CD4-positive, alpha-beta T cell treated with Interleukin-17A for 1 hour (primary cell): ENCODE data around the gene OGFOD2.
A peak's percentile ranks its signal among the peaks of the same experiment; 100 is the strongest.
"Not testable (repeated sequence)": the region's sequence is repeated elsewhere in the genome, so short reads cannot be mapped to it uniquely, and the experiment has no call there.

ENCODE experiments used
- DNase-seq: peaks from one replicate; pipeline ENCODE4 v3.0.0-alpha.2; 2020

Gene OGFOD2

DNA sequence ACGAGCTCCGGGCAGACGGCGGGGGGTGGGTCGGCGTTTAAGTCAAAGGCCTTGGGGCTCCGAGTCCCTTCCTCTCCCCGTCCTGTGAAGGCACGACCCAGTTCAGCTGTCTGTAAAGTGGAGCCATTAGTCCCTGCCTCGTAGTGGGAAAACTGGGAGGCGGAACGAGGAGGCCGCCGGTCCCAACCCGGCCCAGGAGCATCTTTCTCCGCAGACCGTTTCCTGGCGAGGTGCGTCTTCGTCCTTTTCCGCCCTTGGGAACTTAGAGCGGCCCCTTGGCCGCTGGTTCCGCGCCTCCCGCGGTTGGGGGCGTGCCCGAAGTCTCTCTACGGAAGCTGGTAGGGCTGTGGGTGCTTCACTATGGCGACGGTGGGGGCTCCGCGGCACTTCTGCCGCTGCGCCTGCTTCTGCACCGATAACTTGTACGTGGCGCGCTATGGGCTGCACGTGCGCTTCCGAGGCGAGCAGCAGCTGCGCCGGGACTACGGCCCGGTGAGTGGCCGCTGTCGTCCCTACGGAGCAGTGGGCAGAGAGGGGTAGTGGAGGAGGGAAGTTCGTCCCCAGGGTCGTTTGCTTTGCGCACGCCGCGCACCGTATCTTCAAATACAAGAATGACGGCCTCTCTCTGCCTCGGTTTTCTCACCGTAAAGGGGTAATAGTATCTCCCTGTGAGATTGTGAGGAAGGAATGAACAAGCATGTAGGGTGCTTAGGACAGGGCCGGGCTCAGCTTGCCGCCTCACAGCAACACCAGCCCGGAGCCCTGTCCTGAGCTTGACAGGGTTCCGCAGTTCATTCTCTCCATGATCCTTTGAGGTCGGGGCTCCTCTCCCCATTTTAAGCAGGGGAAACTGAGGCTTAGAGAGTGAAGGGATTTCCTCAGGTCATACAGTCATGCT, at the start of gene OGFOD2:
Gene OGFOD2 (plus strand): TSS at position 353 of the 898 bp plus-strand sequence. CDS start 8 bp downstream, at position 361.
- DNase-seq: peak; percentile 95

DNA sequence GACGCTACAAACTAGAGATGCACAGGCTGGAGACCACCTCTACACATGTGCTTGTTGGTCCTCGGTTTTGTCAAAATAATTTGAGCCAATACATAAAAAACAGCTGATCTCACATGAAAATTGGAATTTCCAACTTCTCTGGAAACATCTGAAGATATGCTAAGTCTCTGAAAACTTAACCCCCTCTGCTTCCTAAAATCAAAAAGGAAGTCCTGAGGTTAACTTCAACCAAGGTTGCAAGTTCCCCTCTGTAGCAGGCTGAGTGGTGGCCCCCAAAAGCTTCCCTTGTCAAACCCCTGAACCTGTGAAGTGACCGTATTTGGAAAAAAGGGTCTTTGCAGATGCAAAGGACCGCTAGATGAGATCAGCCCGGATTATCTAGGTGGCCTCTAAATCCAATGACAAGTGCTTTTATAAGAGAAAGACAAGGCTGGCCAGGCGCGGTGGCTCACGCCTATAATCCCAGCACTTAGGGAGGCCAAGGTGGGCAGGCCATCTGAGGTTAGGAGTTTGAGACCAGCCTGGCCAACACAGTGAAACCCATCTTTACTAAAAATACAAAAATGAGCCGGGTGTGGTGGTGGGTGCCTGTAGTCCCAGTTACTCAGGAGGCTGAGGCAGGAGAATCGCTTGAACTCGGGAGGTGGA, 47.2 kb upstream of the OGFOD2 start:
- DNase-seq: no peak

DNA sequence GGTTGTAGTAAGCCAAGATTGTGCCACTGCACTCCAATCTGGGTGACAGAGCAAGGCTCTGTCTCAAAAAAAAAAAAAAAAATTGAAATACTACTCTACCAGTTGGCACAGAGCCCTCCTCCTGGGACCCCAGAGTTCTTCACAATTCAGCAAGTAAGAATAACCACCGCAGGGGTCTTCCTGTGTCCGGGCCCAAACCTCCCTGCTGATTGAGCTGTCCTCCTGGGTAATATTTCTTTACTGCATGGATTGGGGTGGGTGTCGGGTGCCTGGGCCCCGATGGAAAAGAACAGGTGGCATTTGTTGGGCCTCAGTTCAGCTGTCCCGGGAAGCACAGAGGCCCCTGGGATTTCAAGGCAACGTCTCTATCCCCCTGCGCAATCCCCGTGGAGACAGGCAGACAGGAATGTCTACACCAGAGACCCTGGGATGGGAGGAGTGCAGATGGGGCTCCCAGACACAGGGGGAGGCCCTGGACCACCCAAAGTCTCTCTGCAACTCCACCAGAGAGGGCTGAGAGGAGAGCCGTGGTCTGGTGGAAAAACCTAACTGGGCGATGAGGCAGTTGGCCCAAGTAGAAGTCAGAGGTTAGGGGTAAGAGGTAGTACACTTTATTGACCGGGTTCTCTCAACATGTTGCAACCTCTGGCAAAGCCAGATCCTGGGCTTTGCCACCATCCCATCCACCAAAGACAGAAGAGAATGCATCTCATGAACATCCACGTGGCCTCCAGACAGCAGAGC, 46.5 kb upstream of the OGFOD2 start:
- no peak for DNase-seq

DNA sequence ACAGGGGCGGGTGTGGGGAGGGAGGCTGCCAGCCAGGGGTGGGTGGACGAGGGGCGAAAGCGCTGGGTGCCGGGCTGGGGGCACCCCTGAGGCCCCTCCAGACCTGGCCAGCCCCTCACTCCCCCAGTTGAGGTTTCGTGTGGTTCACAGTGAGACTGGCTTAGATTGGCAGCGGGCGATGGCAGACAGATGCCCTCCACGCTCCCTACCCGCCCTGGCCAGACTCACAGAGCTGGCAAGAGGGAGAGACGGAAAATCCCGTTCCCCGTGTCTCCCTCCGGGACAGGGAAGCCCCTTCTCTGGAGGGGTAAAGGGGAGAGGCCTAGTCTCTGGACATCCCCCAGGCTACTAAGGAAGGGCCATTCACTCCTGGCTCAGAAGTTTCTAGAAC, 45.9 kb upstream of the OGFOD2 start:
- no peak for DNase-seq

DNA sequence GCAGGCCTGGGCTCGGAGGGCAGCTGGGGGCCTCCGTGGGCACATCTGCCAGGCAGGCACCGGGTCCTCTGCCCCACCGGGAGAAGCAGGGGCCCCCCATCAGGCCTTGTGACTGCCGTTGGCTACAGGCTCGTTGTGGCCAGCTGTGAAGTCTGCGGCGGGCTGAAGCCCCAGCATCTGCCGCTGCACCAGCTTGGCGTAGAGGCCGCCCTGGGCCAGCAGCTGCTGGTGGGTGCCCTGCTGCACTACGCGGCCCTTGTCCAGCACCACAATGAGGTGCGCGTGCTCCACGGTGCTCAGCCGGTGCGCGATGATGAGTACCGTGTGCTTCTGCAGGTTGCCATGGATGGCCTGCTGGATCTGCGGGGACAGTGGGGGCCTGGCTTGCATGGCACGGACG, 45.2 kb upstream of the OGFOD2 start:
- no peak for DNase-seq

DNA sequence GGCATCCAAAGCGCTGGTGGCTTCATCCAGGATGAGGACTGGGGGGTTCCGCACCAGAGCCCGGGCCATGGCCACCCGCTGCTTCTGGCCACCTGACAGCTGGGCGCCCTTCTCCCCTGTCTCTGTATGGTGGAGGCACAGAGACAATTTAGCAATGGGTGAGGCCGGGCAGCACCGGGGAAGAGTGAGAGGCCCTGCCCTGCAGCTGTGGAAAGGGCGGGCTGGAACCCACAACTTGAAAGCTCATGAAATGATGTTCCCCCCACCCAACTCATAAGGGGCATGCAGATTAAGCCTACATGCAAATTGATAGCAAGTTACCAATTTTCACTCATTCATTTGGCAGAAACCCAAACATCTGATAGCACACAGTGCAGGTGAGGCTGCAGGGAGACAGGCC, 42.8 kb upstream of the OGFOD2 start:
- no peak for DNase-seq

DNA sequence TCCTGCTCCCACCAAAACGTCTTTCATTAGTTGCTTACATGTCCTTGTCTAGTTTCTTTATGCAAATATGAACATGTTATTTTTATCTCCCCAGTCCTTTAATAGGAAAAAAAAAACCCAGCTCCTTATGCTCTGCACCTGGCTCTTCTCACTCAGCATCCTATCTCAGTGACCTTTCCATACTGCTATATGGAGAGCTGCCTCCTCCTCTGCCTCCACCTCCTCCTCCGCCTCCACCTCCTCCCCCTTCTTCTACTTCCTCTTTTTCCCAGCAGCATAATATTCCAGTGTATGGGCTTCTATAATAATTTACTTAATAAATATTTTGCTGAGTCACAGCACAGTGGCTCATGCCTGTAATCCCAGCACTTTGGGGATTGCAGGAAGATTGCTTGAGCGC, 40.3 kb upstream of the OGFOD2 start:
- no peak for DNase-seq

DNA sequence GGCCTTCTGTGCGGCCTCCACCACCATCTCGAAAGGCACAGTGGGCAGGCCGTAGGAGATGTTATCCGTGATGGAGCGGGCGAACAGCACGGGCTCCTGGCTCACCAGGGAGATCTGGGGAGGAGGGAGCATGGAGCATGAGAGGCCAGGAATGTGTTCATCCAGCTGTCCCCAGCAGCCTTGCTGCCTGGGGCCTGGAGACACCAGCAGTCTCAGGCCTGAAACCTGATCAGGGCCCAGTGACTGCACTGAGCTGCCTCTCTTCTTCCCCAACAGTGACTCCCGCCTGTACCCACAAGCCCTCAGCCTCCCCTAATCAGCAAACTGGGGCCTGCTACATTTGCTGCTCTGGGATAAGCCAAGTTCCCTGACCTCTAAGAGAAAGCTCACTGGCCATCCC, 39.7 kb upstream of the OGFOD2 start:
- DNase-seq: no peak

DNA sequence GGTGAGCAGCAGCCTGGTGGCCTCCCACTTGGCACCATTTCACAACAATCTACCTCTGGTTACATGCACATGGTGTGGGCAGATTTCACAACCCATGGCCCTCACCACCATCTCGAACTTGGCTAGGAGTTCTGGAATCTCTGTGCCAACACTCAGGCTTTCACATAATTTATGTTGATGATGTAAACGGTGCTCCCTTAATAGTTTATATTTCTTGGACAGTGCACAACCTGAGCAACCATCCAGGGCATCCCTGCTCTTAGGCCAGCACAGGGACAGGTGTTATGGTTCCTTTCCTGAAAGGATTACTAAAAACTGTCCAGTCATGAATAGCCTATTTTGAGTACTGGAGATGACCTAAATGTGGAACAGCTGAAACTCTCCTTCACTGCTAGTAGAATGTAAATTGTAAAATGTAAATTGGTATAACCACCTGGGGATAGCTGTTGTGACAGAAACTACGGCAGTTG, 37.4 kb upstream of the OGFOD2 start:
- DNase-seq: no peak

DNA sequence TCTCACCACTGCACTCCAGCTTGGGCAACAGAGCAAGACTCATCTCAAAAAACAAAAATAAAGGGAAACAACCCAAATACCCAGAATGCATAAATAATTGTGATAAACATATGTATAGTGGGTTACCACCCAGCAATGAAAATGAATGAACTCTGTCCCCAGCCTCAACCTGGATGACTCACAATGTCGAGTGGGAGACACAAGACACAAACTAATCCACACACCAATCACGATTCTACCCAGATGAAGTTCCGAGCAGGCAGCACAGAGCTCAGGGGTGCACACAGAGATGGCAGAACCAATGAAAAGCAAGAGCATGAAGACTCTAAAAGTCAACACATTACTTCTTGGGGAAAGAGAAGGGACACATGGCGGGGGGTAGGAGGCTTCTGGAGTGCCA, 35.9 kb upstream of the OGFOD2 start:
- no peak for DNase-seq

DNA sequence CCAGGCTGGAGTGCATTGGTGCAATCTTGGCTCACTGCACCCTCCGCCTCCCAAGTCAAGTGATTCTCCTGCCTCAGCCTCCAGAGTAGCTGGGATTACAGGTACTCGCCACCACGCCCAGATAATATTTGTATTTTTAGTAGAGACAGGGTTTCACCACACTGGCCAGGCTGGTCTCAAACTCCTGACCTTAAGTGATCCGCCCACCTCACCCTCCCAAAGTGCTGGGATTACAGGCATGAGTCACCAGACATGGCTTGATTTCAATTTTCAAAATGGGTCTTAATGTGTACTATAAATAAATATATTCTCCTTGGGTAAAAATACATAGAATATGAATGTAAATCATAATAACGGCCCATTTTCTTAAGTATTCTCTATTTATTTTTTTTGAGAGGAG, 33.7 kb upstream of the OGFOD2 start:
- DNase-seq: not testable (repeated sequence)

DNA sequence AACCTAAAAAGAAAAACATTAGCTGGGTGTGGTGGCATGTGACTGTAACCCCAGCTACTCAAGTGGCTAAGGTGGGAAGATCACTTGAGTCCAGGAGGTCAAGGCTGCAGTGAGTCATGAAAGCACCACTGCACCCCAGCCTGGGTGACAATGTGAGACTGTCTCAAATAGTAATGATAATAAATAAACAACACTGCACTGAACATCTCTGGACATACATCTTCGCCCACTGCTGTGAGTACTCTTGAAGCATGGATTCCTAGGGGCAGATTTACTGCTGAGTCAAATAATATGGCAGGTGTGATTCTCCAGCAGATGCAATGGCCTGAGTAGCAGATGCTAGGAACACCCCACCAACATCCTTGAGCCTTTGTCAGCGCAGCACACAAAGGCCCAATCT, 32.4 kb upstream of the OGFOD2 start:
- DNase-seq: peak; percentile 27

DNA sequence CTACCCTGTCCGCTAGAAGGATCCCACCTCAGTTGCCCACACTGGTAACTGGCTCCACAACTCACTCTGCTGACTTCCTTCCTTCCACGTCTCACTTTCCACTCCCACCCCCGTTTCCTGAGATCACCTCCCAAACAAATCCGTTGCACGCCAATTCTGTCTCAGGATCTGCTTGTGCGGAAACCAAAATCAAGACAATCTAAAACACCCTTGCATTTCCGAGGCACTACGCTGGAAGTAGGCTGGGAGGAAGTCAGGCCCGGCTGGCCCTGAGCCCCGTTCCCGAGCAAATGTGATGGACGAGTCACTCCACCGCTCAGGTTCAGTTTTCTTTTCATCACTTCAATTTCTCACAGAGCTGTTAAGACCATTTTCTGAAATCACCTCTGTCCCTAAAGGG, 31.8 kb upstream of the OGFOD2 start:
- DNase-seq: no peak

DNA sequence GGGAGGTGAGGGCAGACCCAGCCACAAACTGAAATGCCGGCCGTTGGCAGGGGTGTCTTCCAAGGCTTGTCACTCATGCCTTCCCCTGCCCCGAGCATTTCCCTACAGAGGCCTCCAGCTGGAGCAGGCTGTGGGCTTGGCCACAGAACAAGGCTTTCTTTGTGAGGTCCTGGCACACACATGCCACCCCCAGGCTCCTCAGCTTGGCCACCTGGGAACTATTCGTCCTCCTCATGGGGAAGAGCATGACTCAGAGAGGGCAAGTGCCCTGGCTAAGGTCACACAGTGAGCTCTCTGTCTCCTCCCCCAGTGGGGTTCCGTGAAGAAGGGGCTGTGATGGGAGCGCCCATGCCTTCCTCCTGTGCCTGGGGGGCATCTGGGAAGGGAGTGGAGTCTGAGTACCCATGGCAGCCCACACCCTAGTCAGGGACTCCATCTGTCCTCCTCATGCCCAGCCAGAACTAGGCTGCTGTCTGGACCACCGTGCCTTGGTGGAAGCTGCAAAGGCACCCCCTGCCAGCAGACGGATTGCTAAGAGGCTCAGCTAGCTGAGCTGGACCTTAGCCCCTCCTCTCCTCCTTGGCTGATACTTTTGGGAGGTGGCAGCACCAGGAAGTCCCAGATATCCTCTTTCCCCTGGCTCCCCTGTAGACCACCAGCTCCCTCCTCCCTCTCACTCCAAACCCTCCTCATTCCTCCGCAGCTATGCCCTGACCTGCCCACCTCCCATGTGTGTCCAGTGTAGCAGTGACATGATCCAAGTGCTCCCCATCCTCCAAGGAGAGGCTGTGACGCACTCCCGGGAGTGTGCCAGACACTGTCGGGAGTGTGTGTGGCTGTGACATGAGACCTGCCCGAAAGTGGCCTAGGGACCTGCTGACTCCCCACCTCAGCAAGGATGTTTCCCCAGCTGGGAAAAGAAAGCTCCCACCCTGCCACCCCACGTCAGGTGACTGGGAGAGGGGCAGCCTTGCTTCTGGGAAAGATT, 30.1 kb upstream of the OGFOD2 start:
- DNase-seq: no peak

DNA sequence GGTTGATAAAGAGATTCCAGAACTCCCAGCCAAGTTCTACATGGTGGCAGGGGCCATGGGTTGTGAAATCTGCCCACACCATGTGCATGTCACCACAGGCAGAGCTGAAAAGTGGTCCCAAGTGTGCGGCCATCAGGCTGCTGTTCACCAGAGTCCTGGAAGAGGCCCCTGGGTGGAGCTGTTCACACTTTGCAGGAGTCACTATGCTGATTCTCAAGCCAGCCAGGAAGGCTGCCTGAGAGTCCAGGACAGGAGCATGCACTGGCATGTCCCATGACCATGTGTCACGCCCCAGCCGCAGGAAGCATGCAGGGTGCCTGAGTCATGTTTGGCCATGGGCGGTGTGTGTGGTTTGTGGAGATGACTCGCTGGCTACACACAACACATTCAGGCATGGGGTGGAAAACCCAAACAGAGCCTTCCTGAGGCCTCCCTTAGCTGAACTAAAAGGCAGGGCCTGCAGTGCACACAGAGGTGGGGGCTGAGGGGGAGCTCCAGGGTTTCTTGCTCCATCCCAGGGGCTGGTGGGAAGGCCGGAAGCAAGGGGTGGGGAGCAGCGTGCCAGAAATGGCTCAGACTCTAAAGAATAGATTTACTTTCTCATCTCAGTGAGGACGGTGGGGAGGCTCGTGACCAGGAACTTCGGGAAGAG, 28.2 kb upstream of the OGFOD2 start:
- peak; percentile 56 for DNase-seq

DNA sequence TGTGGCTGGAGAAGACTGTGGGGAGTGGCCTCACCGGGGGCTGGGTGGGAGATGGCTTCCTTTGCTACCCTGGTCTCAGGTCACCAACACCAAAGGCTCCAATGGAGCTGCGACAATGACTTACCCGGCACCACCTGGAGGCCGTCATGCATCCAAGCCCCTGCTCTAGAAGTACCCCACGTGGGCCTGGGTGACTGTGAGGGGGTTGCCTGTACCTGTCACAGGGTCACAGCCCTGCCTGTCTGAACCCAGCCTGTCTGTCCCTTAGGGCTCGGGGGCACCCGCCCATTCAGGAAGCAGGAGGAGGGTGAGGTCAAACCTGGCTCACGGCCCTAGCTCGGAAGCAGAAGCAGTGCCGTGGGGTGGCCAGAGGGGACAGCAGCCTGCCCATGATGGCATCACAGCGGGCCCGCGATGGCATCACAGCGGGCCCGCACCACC, 27.7 kb upstream of the OGFOD2 start:
- DNase-seq: no peak

DNA sequence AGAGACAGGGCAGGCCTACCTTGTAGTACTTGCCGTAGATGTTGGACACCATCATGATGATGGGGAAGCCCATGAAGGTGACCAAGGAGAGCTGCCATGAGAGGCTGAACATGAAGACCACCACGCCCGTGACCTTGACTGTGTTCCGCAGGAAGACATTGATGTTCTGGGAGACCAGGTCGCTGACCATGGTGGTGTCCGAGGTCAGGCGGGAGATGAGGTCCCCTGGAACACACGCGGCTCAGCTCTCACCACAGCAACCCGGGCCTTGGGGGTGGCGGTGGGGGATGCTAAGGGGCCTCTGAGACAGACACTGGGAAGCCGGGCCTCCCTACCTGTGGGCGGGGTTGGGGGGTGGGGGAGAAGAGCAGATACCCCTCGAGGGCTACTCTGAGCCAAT, 26.4 kb upstream of the OGFOD2 start:
- no peak for DNase-seq

DNA sequence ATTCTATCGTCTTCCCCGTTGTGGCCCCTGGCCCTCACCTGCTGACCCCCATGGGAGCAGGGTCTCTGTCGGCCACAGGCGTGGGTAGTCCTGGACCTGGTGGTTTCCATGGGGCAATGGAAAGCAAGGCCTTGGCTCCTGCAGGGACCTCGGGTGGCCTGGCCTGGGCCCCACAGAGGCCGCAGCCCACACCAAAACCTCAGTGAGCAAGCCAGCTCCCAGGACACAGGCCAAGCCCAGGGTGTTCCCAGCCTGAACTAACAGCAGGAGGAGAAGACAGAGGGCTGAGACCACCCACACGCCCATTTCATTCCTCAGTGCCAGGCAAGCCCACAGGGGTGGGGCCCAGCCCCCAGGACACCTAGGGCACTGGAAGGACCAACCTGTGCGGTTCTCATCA, 25.6 kb upstream of the OGFOD2 start:
- DNase-seq: no peak

DNA sequence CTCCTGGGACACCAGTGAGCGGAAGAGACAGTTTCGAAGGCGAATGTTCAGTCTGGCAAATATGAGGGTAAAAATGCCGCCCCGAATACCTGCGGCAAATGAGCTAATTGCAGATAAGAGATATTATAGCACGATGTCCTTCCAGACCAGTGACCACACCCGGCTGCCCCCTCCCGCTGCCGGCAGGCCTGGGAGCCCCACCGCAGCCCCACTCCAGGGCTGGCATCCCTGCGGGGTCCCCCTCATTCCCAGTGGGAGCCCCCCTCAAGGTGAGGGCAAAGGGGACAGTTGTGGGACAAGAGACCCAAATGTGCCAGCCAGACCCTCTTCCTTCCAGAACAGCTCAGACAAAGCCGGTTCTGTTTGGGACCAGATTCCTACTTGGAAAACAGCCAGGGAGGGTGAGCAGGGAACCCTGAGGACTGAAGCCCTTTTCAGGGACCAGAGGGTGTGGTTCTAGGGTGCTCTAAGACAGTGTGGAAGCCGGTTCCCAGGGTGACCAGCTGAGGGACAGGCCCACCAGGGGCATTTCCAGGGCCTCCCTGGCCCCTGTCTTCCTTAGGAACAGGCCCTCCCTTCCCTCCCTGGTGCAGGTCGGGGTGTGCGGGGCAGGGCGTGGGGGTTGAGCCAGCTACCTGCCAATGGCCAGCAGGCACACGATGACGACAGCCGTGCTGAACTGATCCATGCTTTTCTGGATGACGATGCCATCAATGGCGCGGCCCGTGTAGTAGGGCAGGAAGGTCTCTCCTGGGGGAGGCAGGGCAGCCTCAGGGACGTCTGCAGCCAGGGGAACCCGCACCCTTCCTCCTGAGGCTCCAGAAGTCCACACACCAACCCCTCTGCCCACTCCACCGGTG, 25.0 kb upstream of the OGFOD2 start:
- no peak for DNase-seq

DNA sequence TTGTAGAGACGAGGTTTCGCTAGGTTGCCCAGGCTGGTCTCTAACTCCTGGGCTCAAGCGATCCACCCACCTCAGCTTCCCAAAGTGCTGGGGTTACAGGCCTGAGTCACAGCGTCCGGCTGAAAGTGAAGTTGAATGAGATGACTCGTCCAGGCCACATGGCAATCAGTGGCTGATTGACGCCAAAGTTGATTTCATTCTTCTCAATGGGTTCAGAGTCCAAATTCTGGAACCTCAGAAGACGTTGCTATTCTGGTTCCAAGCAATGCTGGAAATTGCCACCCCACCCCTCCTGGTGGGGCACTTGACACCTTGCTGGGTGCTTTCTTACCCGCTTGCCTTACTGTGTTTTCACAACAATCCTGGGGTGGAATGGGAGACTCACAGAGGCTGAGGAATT, 23.6 kb upstream of the OGFOD2 start:
- no peak for DNase-seq
